HCT116 (cell line): ENCODE results near the gene MID1.

Source experiments
- ATF3 ChIP-seq: IDR thresholded peaks from 2 replicates; pipeline ENCODE4 v1.6.1; 2012
- CEBPB ChIP-seq: IDR thresholded peaks from 2 replicates; pipeline ENCODE4 v1.6.1; 2012; ENCODE audit warnings: low read depth
- CTCF ChIP-seq, 3 experiments: fragments of 200-600 bp in 1 of 3; sonication (generic) in 1 of 3; IDR thresholded peaks in 2 of 3; conservative IDR thresholded peaks in 1 of 3; 2 replicates each; pipeline ENCODE4 v1.5.1; 2012 to 2017; ENCODE audit warnings: low read depth in 2 of 3, low read length in 2 of 3, antibody characterized with exemption in 1 of 3, borderline replicate concordance in 1 of 3, control low read depth in 1 of 3, mild to moderate bottlenecking in 1 of 3, mixed read lengths in 1 of 3, mixed run types in 1 of 3, moderate library complexity in 1 of 3; ENCODE audit not compliant: insufficient read depth in 1 of 3
- EZH2 ChIP-seq: fragments of 200-600 bp; sonication (generic); IDR thresholded peaks from 2 replicates; pipeline ENCODE4 v1.6.1; 2017; ENCODE audit warnings: antibody characterized with exemption, mixed run types
- FOSL1 ChIP-seq: IDR thresholded peaks from 2 replicates; pipeline ENCODE4 v1.6.1; 2012; ENCODE audit warnings: low read depth
- MAX ChIP-seq: IDR thresholded peaks from 2 replicates; pipeline ENCODE4 v1.6.1; 2012
- POLR2A ChIP-seq: IDR thresholded peaks from 2 replicates; pipeline ENCODE4 v1.7.0; 2011; ENCODE audit warnings: borderline replicate concordance; ENCODE audit not compliant: insufficient read depth, insufficient read length; ENCODE audit errors: extremely low read depth
- POLR2AphosphoS5 ChIP-seq: IDR thresholded peaks from 2 replicates; pipeline ENCODE4 v1.6.1; 2011; ENCODE audit warnings: mild to moderate bottlenecking, low read depth, low read length, moderate library complexity
- RAD21 ChIP-seq: IDR thresholded peaks from 2 replicates; pipeline ENCODE4 v1.6.1; 2012; ENCODE audit warnings: low read depth, mild to moderate bottlenecking
- REST ChIP-seq: IDR thresholded peaks from 2 replicates; pipeline ENCODE4 v1.6.1; 2012; ENCODE audit warnings: low read depth
- TCF7L2 ChIP-seq: IDR thresholded peaks from 2 replicates; pipeline ENCODE4 v1.7.0; 2011; ENCODE audit warnings: borderline replicate concordance, inconsistent platforms; ENCODE audit not compliant: insufficient read depth, insufficient read length; ENCODE audit errors: extremely low read depth

GRCh38 chrX:10600479-10600878 is 19.9 kb downstream of the MID1 start:
- TF ChIP-seq CTCF (IDR thresholded peaks at IDR 0.05 in 2 of 3, conservative IDR thresholded peaks at IDR 0.05 in 1 of 3; ENCODE audit: borderline replicate concordance in 1 of 3, insufficient read depth in 1 of 3, low read depth in 2 of 3, low read length in 2 of 3) (no peak), POLR2AphosphoS5 (no peak), TCF7L2 (no peak), CEBPB (no peak), POLR2A (no peak), MAX (no peak), FOSL1 (no peak), EZH2 (no peak), RAD21 (no peak), ATF3 (no peak), REST (no peak)
